IMR-90 (cell line): Measurements from ENCODE around the gene LRIT2. TPM values are rescaled to one million over a fixed set of nuclear protein-coding genes. Genes with fewer than 3 reads are reported as not detected.

ENCODE experiments used
- ATAC-seq: fragments of 200-7000 bp; cut with Tn5 transposase; 2 replicates; pipeline ENCODE4 v1.9.1; 2020; ENCODE audit warnings: low read depth, mild to moderate bottlenecking, moderate library complexity
- BruUV-seq: library from RNA; stranded (reverse); fragments of 400-500 nt; replicated peaks from 2 replicates; lab custom pipeline; 2021; lab: Mats Ljungman, UMichigan
- CTCF ChIA-PET: fragments of 300-600 bp; formaldehyde crosslinking; extraction: SDS; loops from one replicate; lab custom pipeline; 2021; ENCODE audit warnings: antibody characterized with exemption; lab: Yijun Ruan, JAX
- POLR2A ChIA-PET: fragments of 300-600 bp; sonication (Branson Sonifier 250); formaldehyde crosslinking; loops from one replicate; lab custom pipeline; 2022; ENCODE audit warnings: antibody characterized with exemption; ENCODE audit not compliant: unreplicated experiment; lab: Charles Lee
- DNase-seq: peaks from one replicate; pipeline ENCODE4 v3.0.0; 2013
- H2AFZ ChIP-seq: replicated peaks from 2 replicates; pipeline ENCODE3; 2013; ENCODE audit warnings: low read length, mild to moderate bottlenecking; ENCODE audit not compliant: poor library complexity
- H2AK5ac ChIP-seq: 2 replicates; pipeline ENCODE4 v1.6.1; 2013; ENCODE audit warnings: low read depth, low read length, inconsistent platforms
- H2AK9ac ChIP-seq: replicated peaks from 2 replicates; pipeline ENCODE3; 2013; ENCODE audit warnings: mild to moderate bottlenecking, low read depth, low read length, moderate library complexity; ENCODE audit not compliant: poor library complexity
- H2BK120ac ChIP-seq: 2 replicates; pipeline ENCODE4 v1.6.1; 2013; ENCODE audit warnings: low read depth, low read length, inconsistent platforms
- H2BK15ac ChIP-seq: 3 replicates; pipeline ENCODE4 v1.6.1; 2013; ENCODE audit warnings: low read depth, low read length, inconsistent platforms
- H2BK20ac ChIP-seq: 2 replicates; pipeline ENCODE4 v1.6.1; 2013; ENCODE audit warnings: low read depth, mild to moderate bottlenecking, inconsistent platforms, low read length, moderate library complexity
- H2BK5ac ChIP-seq: 2 replicates; pipeline ENCODE4 v1.6.1; 2013; ENCODE audit warnings: mild to moderate bottlenecking, low read depth, low read length, inconsistent platforms; ENCODE audit not compliant: poor library complexity, severe bottlenecking
- H3K14ac ChIP-seq: replicated peaks from 2 replicates; pipeline ENCODE4 v1.6.1; 2013; ENCODE audit warnings: low read depth, low read length, inconsistent platforms
- H3K18ac ChIP-seq: 2 replicates; pipeline ENCODE4 v1.6.1; 2013; ENCODE audit warnings: low read depth, low read length, control low read depth
- H3K23ac ChIP-seq: 2 replicates; pipeline ENCODE4 v1.6.1; 2013; ENCODE audit warnings: low read depth, low read length, inconsistent platforms
- H3K27ac ChIP-seq: 2 replicates; pipeline ENCODE4 v1.5.1; 2013; ENCODE audit warnings: mild to moderate bottlenecking, control low read depth, low read length; ENCODE audit not compliant: insufficient read depth
- H3K27me3 ChIP-seq: 2 replicates; pipeline ENCODE4 v1.6.1; 2013; ENCODE audit warnings: low read length; ENCODE audit not compliant: control insufficient read depth, insufficient read depth
- H3K36me3 ChIP-seq: 2 replicates; pipeline ENCODE4 v1.6.1; 2013; ENCODE audit warnings: low read length, mixed read lengths; ENCODE audit not compliant: control insufficient read depth, insufficient read depth
- H3K4ac ChIP-seq: 2 replicates; pipeline ENCODE4 v1.6.1; 2013; ENCODE audit warnings: low read depth, low read length, inconsistent platforms
- H3K4me1 ChIP-seq: 2 replicates; pipeline ENCODE4 v1.6.1; 2013; ENCODE audit warnings: low read length, mixed read lengths; ENCODE audit not compliant: control insufficient read depth, insufficient read depth
- H3K4me2 ChIP-seq: 2 replicates; pipeline ENCODE4 v1.6.1; 2013; ENCODE audit warnings: low read depth, mild to moderate bottlenecking, control low read depth, low read length, moderate library complexity
- H3K4me3 ChIP-seq: 2 replicates; pipeline ENCODE4 v1.5.1; 2013; ENCODE audit warnings: low read depth, mild to moderate bottlenecking, control low read depth, low read length, moderate library complexity; ENCODE audit not compliant: insufficient read depth
- H3K56ac ChIP-seq: 2 replicates; pipeline ENCODE4 v1.6.1; 2013; ENCODE audit warnings: low read length, inconsistent platforms; ENCODE audit not compliant: insufficient read depth; ENCODE audit errors: extremely low read depth
- H3K79me1 ChIP-seq, 2 experiments: 2 replicates each; pipeline ENCODE4 v1.6.1; 2013; ENCODE audit warnings: low read length in 2 of 2, inconsistent platforms in 1 of 2, low read depth in 1 of 2
- H3K9ac ChIP-seq: 2 replicates; pipeline ENCODE4 v1.6.1; 2013; ENCODE audit warnings: low read depth, low read length, control low read depth
- H3K9me1 ChIP-seq: 2 replicates; pipeline ENCODE4 v1.6.1; 2013; ENCODE audit warnings: low read length, inconsistent platforms; ENCODE audit not compliant: insufficient read depth
- H3K9me3 ChIP-seq: 2 replicates; pipeline ENCODE4 v1.6.1; 2013; ENCODE audit warnings: low read length; ENCODE audit not compliant: control insufficient read depth, insufficient read depth
- H4K20me1 ChIP-seq: 2 replicates; pipeline ENCODE4 v1.6.1; 2013; ENCODE audit warnings: low read length, inconsistent platforms; ENCODE audit not compliant: insufficient read depth
- H4K5ac ChIP-seq: 2 replicates; pipeline ENCODE4 v1.6.1; 2013; ENCODE audit warnings: mild to moderate bottlenecking, low read depth, low read length, control low read depth
- H4K8ac ChIP-seq, 2 experiments: 2 replicates each; pipeline ENCODE4 v1.6.1; 2013; ENCODE audit warnings: low read depth in 2 of 2, low read length in 2 of 2, control low read depth in 1 of 2, inconsistent platforms in 1 of 2
- H4K91ac ChIP-seq: 2 replicates; pipeline ENCODE4 v1.6.1; 2013; ENCODE audit warnings: low read depth, low read length, inconsistent platforms; ENCODE audit not compliant: insufficient read depth
- CTCF ChIP-seq: conservative IDR thresholded peaks from 2 replicates; pipeline ENCODE4 v1.5.1; 2012; ENCODE audit warnings: mild to moderate bottlenecking, low read depth, low read length, improper control_type of control experiment
- RCOR1 ChIP-seq: IDR thresholded peaks from 2 replicates; pipeline ENCODE4 v1.6.1; 2012; ENCODE audit warnings: mild to moderate bottlenecking, low read length, improper control_type of control experiment; ENCODE audit not compliant: insufficient replicate concordance
- WGBS, 2 experiments: methylation state at CpG; one replicate each; pipeline versions ENCODE4 v1.1.5 to v1.1.7; 2013; ENCODE audit warnings: missing lambda C conversion rate in 2 of 2; ENCODE audit not compliant: insufficient read length in 1 of 2; ENCODE audit errors: extremely low coverage in 2 of 2; 5-methylcytosine and 5-hydroxymethylcytosine counted together
- dilution Hi-C: fragments of 300-500 bp; cut with HindIII; formaldehyde crosslinking; loops from one replicate; pipeline ENCODE4 v1.14.3; 2018; ENCODE audit warnings: low sequenced_read_pairs; ENCODE audit not compliant: unreplicated experiment
- in situ Hi-C: fragments of 300-500 bp; cut with MboI; formaldehyde crosslinking; loops from 3 replicates; pipeline ENCODE4 v1.14.3; 2019; ENCODE audit warnings: low sequenced_read_pairs, inconsistent platforms, mixed read lengths
- intact Hi-C: fragments of 100-400 bp; cut with micrococcal nuclease; formaldehyde crosslinking; loops from 2 replicates; pipeline ENCODE4 v1.10.0; 2022
- polyA plus RNA-seq, 3 experiments: library from polyadenylated mRNA; depleted of rRNA; stranded (reverse); fragments of >200 nt; gene quantifications; 2 replicates each; pipeline ENCODE4 v1.2.3, GENCODE V29; 2012; ENCODE audit warnings: low replicate concordance in 1 of 3
- total RNA-seq: library from RNA; depleted of rRNA; stranded (reverse); fragments of >200 nt; gene quantifications from 2 replicates; pipeline ENCODE4 v1.2.3, GENCODE V29; 2012

LRIT2 gene
- total and polyA plus RNA-seq, 2 of the 4 experiments (the other 2 are of a cell fraction), result not detected

- TF ChIP-seq CTCF, result peak; percentile 19; the same call in 1 of the 2 replicates
- TF ChIP-seq RCOR1, result no peak
- Histone ChIP-seq H3K4me2 (no peak overlapping the region), H3K14ac (no peak overlapping the region), H4K8ac (no peak overlapping the region), H2AK5ac (no peak overlapping the region), H2BK5ac (no peak overlapping the region), H3K79me1 (no peaks in the 10 kb centered on the region), H3K4me3 (no peak overlapping the region), H2BK20ac (no peak overlapping the region), H3K23ac (no peak overlapping the region), H3K9me3 (no peaks in the 10 kb centered on the region), H3K36me3 (no peaks in the 10 kb centered on the region), H3K4ac (no peak overlapping the region), H3K56ac (no peak overlapping the region), H3K9me1 (no peaks in the 10 kb centered on the region), H2BK120ac (no peak overlapping the region), H2BK15ac (no peak overlapping the region), H4K91ac (no peak overlapping the region), H3K4me1 (no peaks in the 10 kb centered on the region), H2AFZ (no peak overlapping the region), H4K20me1 (no peaks in the 10 kb centered on the region), H3K27ac (no peak overlapping the region), H3K27me3 (no peaks in the 10 kb centered on the region; the same call in 1 of the 2 replicates), H2AK9ac (no peak overlapping the region), H3K9ac (no peak overlapping the region), H3K18ac (no peak overlapping the region), H4K5ac (no peak overlapping the region)
- in situ Hi-C loops, result no loop called here
- ATAC-seq (no peak), DNase-seq (no peak)
- WGBS, 2 experiments, result 42% methylated on average over 7 of the region's 12 CpGs; no CpG with 5 or more reads in 1 of the 2 experiments
- intact Hi-C loops, result no loop called here
- dilution Hi-C loops, result no loop called here
- no TSS peak for BruUV-seq
- CTCF ChIA-PET, result no interaction called here
- POLR2A ChIA-PET, result no interaction called here
Observed at GRCh38 chr10:84214612-84215235, 10.6 kb downstream of the LRIT2 start.
